ENCODE measurements around the gene TTC39B.

DNA sequence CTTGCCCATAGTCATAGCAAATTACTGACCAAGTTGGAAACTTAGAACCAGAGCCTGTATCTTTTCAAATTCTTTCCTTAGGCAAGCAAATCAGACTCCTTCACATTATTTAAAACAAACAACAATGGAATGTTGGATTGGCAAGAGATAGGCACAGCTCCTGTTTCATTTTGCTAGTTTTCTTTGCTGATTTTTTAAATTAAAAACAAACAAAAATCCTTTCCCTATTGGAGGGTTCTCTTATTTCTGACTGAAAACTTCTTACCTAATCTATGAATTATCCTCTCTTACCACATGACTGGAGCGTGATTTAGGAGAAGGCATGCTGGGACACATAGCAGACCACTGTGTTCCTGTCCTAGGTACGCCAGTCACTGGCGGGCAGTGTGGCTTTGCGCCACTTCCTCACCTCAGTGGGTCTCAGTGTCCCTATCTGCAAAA is 63.0 kb downstream of the TTC39B start:
- TF ChIP-seq EZH2 (IDR thresholded peaks at IDR 0.05) (no peak), POLR2AphosphoS5 (IDR thresholded peaks at IDR 0.05; ENCODE audit: borderline replicate concordance, low read depth, low read length) (no peak)
